HepG2 (cell line): ENCODE data around the gene DLL4. TPM values are rescaled to one million over a fixed set of nuclear protein-coding genes. Genes with fewer than 3 reads are reported as not detected.

Experiments
- ATAC-seq: fragments of 200-7000 bp; cut with Tn5 transposase; 3 replicates; pipeline ENCODE4 v1.9.1; 2020; ENCODE audit warnings: mild to moderate bottlenecking, moderate library complexity
- BruUV-seq: library from RNA; stranded (reverse); fragments of 400-500 nt; replicated peaks from 2 replicates; lab custom pipeline; 2021; lab: Mats Ljungman, UMichigan
- CTCF ChIA-PET: fragments of 300-600 bp; formaldehyde crosslinking; extraction: SDS; loops from one replicate; lab custom pipeline; 2021; ENCODE audit warnings: low total read pairs, inconsistent platforms, low intra/inter-chr PET ratio; lab: Yijun Ruan, JAX
- POLR2A ChIA-PET: fragments of 350-600 bp; sonication (Branson Sonifier 250); formaldehyde crosslinking; loops from one replicate; lab custom pipeline; 2020; ENCODE audit warnings: antibody characterized with exemption, inconsistent platforms; lab: Yijun Ruan, JAX
- DNase-seq: peaks from one replicate; pipeline ENCODE4 v3.0.0-alpha.2; 2015; ENCODE audit warnings: low spot score
- FAIRE-seq: peaks from 3 replicates; lab custom pipeline; 2011; peaks lifted over from hg19 to GRCh38; lab: Jason Lieb, UNC
- H2AFZ ChIP-seq: one replicate; pipeline ENCODE4 v1.6.1; 2011; ENCODE audit warnings: low read length, inconsistent platforms
- H3K27ac ChIP-seq: fragments of 300-600 bp; 3 replicates; pipeline ENCODE4 v1.8.0; 2011; ENCODE audit warnings: mixed run types, mild to moderate bottlenecking, mixed read lengths, low read length, inconsistent platforms; ENCODE audit not compliant: insufficient read depth; ENCODE audit errors: extremely low read length
- H3K27me3 ChIP-seq, 2 experiments: fragments of 200-600 bp in 1 of 2; 2 replicates in 1 of 2; 3 replicates in 1 of 2; pipeline versions ENCODE4 v1.6.0 to v1.8.0; 2011; ENCODE audit warnings: low read length in 2 of 2, mild to moderate bottlenecking in 2 of 2, moderate library complexity in 2 of 2, inconsistent platforms in 1 of 2; ENCODE audit not compliant: insufficient read depth in 2 of 2, control insufficient read depth in 1 of 2
- H3K36me3 ChIP-seq, 2 experiments: fragments of 200-600 bp in 1 of 2; replicated peaks in 1 of 2; 2 replicates in 1 of 2; 3 replicates in 1 of 2; pipeline versions ENCODE4 v1.5.1 to v1.8.0; 2011; ENCODE audit warnings: low read length in 2 of 2, inconsistent platforms in 1 of 2; ENCODE audit not compliant: insufficient read depth in 2 of 2, control insufficient read depth in 1 of 2
- H3K4me1 ChIP-seq: 2 replicates; pipeline ENCODE4 v1.5.1; 2012; ENCODE audit warnings: low read length, inconsistent platforms; ENCODE audit not compliant: insufficient read depth
- H3K4me2 ChIP-seq: 2 replicates; pipeline ENCODE4 v1.6.0; 2011; ENCODE audit warnings: low read depth, low read length, inconsistent platforms
- H3K4me3 ChIP-seq, 3 experiments: fragments of 200-600 bp in 1 of 3; sonication (generic), shearing (Covaris generic) in 1 of 3; replicated peaks in 1 of 3; 2 replicates each; pipeline ENCODE4 v1.5.1; 2011 to 2016; ENCODE audit warnings: low read length in 3 of 3, inconsistent platforms in 2 of 3, low read depth in 2 of 3, mild to moderate bottlenecking in 2 of 3, control low read depth in 1 of 3, mixed read lengths in 1 of 3; ENCODE audit not compliant: insufficient read depth in 1 of 3
- H3K79me2 ChIP-seq: one replicate; pipeline ENCODE4 v1.6.1; 2011; ENCODE audit warnings: low read length, inconsistent platforms; ENCODE audit not compliant: insufficient read depth
- H3K9ac ChIP-seq: 2 replicates; pipeline ENCODE4 v1.6.0; 2011; ENCODE audit warnings: mild to moderate bottlenecking, low read depth, low read length, inconsistent platforms; ENCODE audit not compliant: insufficient read depth
- H3K9me3 ChIP-seq: 2 replicates; pipeline ENCODE4 v1.5.1; 2012; ENCODE audit warnings: mild to moderate bottlenecking, low read length
- H4K20me1 ChIP-seq: 2 replicates; pipeline ENCODE4 v1.6.0; 2011; ENCODE audit warnings: inconsistent platforms, mild to moderate bottlenecking, low read length, moderate library complexity; ENCODE audit not compliant: insufficient read depth
- CEBPG ChIP-seq: IDR thresholded peaks from 2 replicates; pipeline ENCODE4 v1.6.1; 2016
- KAT2B ChIP-seq: fragments of 150-350 bp; IDR thresholded peaks from 2 replicates; pipeline ENCODE4 v1.6.1; 2014; ENCODE audit warnings: low read depth, low read length, borderline replicate concordance
- KMT2B ChIP-seq: IDR thresholded peaks from 2 replicates; pipeline ENCODE4 v1.6.1; 2016; ENCODE audit warnings: missing genetic modification reagents, missing compliant biosample characterization
- NFKB2 ChIP-seq: sonication (generic); formaldehyde crosslinking; IDR thresholded peaks from 2 replicates; pipeline ENCODE4 v1.4.0; 2020; ENCODE audit warnings: missing genetic modification reagents, borderline replicate concordance
- SALL1 ChIP-seq: sonication (generic); formaldehyde crosslinking; IDR thresholded peaks from 2 replicates; pipeline ENCODE4 v1.8.0; 2022; ENCODE audit warnings: mild to moderate bottlenecking, missing genetic modification reagents
- TCF7L2 ChIP-seq: IDR thresholded peaks from 2 replicates; pipeline ENCODE4 v1.6.1; 2011; ENCODE audit warnings: mild to moderate bottlenecking, low read depth, low read length, moderate library complexity
- TGIF2 ChIP-seq: IDR thresholded peaks from 2 replicates; pipeline ENCODE4 v1.6.1; 2016; ENCODE audit warnings: control low read depth, missing compliant biosample characterization
- ZNF720 ChIP-seq: sonication (generic); formaldehyde crosslinking; IDR thresholded peaks from 2 replicates; pipeline ENCODE4 v1.4.0; 2020; ENCODE audit warnings: missing genetic modification reagents
- ZNF781 ChIP-seq: sonication (generic); formaldehyde crosslinking; IDR thresholded peaks from 2 replicates; pipeline ENCODE4 v1.5.1; 2020; ENCODE audit warnings: borderline replicate concordance, mild to moderate bottlenecking, missing genetic modification reagents; ENCODE audit errors: not compliant biosample characterization
- WGBS: methylation state at CpG from one replicate; pipeline ENCODE4 v1.1.6; 2017; ENCODE audit warnings: low lambda C conversion rate; 5-methylcytosine and 5-hydroxymethylcytosine counted together
- in situ Hi-C: cut with HindIII; loops from 2 replicates; pipeline ENCODE4 v1.10.0; 2017; ENCODE audit warnings: low pct_unique_long_range_greater_than_20kb; ENCODE audit not compliant: extremely low pct_ligation_motif_present
- intact Hi-C: fragments of 100-400 bp; cut with micrococcal nuclease; formaldehyde crosslinking; loops from one replicate; pipeline ENCODE4 v1.10.0; 2022; ENCODE audit not compliant: unreplicated experiment
- polyA plus RNA-seq, 8 experiments: library from polyadenylated mRNA; depleted of rRNA in 3 of 8; stranded (reverse) in 7 of 8; unstranded in 1 of 8; fragments of >200 nt; fragmentation: Illumina TruSeq in 4 of 8; extraction: Trizol in 4 of 8; gene quantifications; 2 replicates each; pipeline versions ENCODE4 v1.2.1 to v1.2.3, GENCODE V29; 2011 to 2016; ENCODE audit warnings: low read depth in 4 of 8, missing spikeins in 1 of 8, mixed read lengths in 1 of 8; ENCODE audit not compliant: insufficient read depth in 1 of 8
- total RNA-seq, 5 experiments: library from RNA; depleted of rRNA; stranded (reverse); fragments of >200 nt; fragmentation: Illumina TruSeq; extraction: Trizol; gene quantifications; 2 replicates each; pipeline ENCODE4 v1.2.3, GENCODE V29; 2016; ENCODE audit warnings: low read depth in 1 of 5
- TF ChIP-seq, protein P1 (sequence below), 2 experiments: sonication (generic) in 1 of 2; formaldehyde crosslinking in 1 of 2; IDR thresholded peaks; 2 replicates each; pipeline versions ENCODE4 v1.5.1 to v1.6.1; 2011 to 2020; ENCODE audit warnings: borderline replicate concordance in 1 of 2, low read depth in 1 of 2, low read length in 1 of 2, mild to moderate bottlenecking in 1 of 2, missing genetic modification reagents in 1 of 2, moderate library complexity in 1 of 2
- TF ChIP-seq, protein P2 (sequence below): sonication (generic); formaldehyde crosslinking; IDR thresholded peaks from 2 replicates; pipeline ENCODE4 v1.5.0; 2020; ENCODE audit warnings: missing genetic modification reagents
- TF ChIP-seq, protein P3 (sequence below): sonication (generic); formaldehyde crosslinking; IDR thresholded peaks from 2 replicates; pipeline ENCODE4 v1.8.0; 2022; ENCODE audit warnings: mild to moderate bottlenecking, missing genetic modification reagents
- TF ChIP-seq, protein P4 (sequence below): sonication (generic); formaldehyde crosslinking; IDR thresholded peaks from 2 replicates; pipeline ENCODE4 v1.4.0; 2020; ENCODE audit warnings: missing genetic modification reagents
- TF ChIP-seq, protein P5 (sequence below): IDR thresholded peaks from 2 replicates; pipeline ENCODE4 v1.6.1; 2016; ENCODE audit warnings: missing biosample characterization, missing genetic modification reagents, low read depth
- TF ChIP-seq, protein P6 (sequence below): sonication (generic); formaldehyde crosslinking; IDR thresholded peaks from 2 replicates; pipeline ENCODE4 v1.5.1; 2020; ENCODE audit warnings: missing genetic modification reagents, mild to moderate bottlenecking, borderline replicate concordance

The DLL4 gene
- total and polyA plus RNA-seq, 2 of the 13 experiments (the other 11 are each of a cell fraction or from before 2014, with no cell fraction given) = 0.20 to 0.25 TPM

DNA sequence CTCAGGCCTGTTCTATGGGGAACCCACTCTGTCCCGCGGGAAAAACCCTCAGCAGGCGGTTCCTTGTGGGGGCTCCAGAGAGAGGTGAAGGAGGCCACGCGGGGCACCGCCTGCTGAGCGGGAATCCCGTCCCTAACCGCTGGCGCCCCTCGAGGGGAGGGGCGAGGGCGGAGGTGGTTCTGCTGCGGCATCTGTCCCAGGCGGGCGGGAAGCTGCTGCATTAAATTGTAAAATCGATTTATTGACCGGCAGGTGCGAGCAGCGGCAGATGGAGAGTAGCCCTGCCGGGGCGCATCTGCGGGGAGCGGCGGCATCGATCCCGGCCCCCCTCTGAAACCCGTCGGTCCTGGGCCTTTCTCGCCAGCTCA, 3.7 kb upstream of the DLL4 start:
- Histone ChIP-seq H2AFZ (no peak overlapping the region), H3K27ac (no peak overlapping the region), H3K9me3 (no peaks in the 10 kb centered on the region), H3K27me3 (peaks cover 9 to 76% of the 10 kb centered on the region in 2 experiments), H3K9ac (no peak overlapping the region), H3K79me2 (no peaks in the 10 kb centered on the region), H3K4me2 (no peak overlapping the region), H4K20me1 (no peaks in the 10 kb centered on the region), H3K4me3 (no peak overlapping the region), H3K4me1 (peaks cover 78% of the 10 kb centered on the region), H3K36me3 (no peaks in the 10 kb centered on the region)
- ATAC-seq (no peak), DNase-seq (no peak), FAIRE-seq (no peak)
- in situ Hi-C loops = no loop called here
- ChIA-PET POLR2A (no interaction called here), CTCF (no interaction called here)
- BruUV-seq = no TSS peak
- 69% methylated on average over 28 of the region's 30 CpGs for WGBS
- intact Hi-C loops = no loop called here
- TF ChIP-seq, protein P1, sequence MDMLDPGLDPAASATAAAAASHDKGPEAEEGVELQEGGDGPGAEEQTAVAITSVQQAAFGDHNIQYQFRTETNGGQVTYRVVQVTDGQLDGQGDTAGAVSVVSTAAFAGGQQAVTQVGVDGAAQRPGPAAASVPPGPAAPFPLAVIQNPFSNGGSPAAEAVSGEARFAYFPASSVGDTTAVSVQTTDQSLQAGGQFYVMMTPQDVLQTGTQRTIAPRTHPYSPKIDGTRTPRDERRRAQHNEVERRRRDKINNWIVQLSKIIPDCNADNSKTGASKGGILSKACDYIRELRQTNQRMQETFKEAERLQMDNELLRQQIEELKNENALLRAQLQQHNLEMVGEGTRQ (IDR thresholded peaks at IDR 0.05; ENCODE audit: low read depth, low read length) = no peak
- TF ChIP-seq, protein P1 (CRISPR knock-in tag; IDR thresholded peaks at IDR 0.05; ENCODE audit: borderline replicate concordance) = no peak
- TF ChIP-seq TGIF2 (CRISPR knock-in tag) = no peak
- TF ChIP-seq SALL1 (CRISPR knock-in tag) = no peak
- TF ChIP-seq KMT2B = no peak
- TF ChIP-seq, protein P2, sequence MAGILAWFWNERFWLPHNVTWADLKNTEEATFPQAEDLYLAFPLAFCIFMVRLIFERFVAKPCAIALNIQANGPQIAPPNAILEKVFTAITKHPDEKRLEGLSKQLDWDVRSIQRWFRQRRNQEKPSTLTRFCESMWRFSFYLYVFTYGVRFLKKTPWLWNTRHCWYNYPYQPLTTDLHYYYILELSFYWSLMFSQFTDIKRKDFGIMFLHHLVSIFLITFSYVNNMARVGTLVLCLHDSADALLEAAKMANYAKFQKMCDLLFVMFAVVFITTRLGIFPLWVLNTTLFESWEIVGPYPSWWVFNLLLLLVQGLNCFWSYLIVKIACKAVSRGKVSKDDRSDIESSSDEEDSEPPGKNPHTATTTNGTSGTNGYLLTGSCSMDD (CRISPR knock-in tag) = no peak
- TF ChIP-seq, protein P3, sequence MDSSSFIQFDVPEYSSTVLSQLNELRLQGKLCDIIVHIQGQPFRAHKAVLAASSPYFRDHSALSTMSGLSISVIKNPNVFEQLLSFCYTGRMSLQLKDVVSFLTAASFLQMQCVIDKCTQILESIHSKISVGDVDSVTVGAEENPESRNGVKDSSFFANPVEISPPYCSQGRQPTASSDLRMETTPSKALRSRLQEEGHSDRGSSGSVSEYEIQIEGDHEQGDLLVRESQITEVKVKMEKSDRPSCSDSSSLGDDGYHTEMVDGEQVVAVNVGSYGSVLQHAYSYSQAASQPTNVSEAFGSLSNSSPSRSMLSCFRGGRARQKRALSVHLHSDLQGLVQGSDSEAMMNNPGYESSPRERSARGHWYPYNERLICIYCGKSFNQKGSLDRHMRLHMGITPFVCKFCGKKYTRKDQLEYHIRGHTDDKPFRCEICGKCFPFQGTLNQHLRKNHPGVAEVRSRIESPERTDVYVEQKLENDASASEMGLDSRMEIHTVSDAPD = no peak
- TF ChIP-seq ZNF720 = no peak
- TF ChIP-seq NFKB2 (CRISPR knock-in tag) = no peak
- TF ChIP-seq, protein P4, sequence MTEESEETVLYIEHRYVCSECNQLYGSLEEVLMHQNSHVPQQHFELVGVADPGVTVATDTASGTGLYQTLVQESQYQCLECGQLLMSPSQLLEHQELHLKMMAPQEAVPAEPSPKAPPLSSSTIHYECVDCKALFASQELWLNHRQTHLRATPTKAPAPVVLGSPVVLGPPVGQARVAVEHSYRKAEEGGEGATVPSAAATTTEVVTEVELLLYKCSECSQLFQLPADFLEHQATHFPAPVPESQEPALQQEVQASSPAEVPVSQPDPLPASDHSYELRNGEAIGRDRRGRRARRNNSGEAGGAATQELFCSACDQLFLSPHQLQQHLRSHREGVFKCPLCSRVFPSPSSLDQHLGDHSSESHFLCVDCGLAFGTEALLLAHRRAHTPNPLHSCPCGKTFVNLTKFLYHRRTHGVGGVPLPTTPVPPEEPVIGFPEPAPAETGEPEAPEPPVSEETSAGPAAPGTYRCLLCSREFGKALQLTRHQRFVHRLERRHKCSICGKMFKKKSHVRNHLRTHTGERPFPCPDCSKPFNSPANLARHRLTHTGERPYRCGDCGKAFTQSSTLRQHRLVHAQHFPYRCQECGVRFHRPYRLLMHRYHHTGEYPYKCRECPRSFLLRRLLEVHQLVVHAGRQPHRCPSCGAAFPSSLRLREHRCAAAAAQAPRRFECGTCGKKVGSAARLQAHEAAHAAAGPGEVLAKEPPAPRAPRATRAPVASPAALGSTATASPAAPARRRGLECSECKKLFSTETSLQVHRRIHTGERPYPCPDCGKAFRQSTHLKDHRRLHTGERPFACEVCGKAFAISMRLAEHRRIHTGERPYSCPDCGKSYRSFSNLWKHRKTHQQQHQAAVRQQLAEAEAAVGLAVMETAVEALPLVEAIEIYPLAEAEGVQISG (CRISPR knock-in tag) = no peak
- TF ChIP-seq, protein P5, sequence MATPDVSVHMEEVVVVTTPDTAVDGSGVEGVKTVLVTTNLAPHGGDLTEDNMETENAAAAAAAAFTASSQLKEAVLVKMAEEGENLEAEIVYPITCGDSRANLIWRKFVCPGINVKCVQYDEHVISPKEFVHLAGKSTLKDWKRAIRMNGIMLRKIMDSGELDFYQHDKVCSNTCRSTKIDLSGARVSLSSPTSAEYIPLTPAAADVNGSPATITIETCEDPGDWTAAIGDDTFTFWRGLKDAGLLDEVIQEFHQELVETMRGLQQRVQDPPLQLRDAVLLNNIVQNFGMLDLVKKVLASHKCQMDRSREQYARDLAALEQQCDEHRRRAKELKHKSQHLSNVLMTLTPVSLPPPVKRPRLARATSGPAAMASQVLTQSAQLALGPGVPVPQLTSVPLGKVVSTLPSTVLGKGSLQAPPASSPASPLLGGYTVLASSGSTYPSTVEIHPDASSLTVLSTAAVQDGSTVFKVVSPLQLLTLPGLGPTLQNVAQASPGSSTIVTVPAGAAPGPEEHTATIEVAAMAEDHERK (CRISPR knock-in tag) = no peak
- no peak for TF ChIP-seq CEBPG (CRISPR knock-in tag)
- TF ChIP-seq, protein P6, sequence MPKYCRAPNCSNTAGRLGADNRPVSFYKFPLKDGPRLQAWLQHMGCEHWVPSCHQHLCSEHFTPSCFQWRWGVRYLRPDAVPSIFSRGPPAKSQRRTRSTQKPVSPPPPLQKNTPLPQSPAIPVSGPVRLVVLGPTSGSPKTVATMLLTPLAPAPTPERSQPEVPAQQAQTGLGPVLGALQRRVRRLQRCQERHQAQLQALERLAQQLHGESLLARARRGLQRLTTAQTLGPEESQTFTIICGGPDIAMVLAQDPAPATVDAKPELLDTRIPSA (CRISPR knock-in tag) = no peak
- no peak for TF ChIP-seq TCF7L2
- TF ChIP-seq KAT2B = peak; percentile 83
- no peak for TF ChIP-seq ZNF781 (CRISPR knock-in tag)
